ENCODE data around the gene TTLL11.
A peak's percentile ranks its signal among the peaks of the same experiment; 100 is the strongest.

Gene TTLL11

GRCh38 chr9:122125158-122125508, 32.0 kb upstream of the TTLL11 start:
- peak; percentile 86 for DNase-seq

GRCh38 chr9:122124528-122124927, 31.4 kb upstream of the TTLL11 start:
- DNase-seq, result no peak

GRCh38 chr9:122124048-122124447, 30.9 kb upstream of the TTLL11 start:
- no peak for DNase-seq

GRCh38 chr9:122122903-122123632, 30.0 kb upstream of the TTLL11 start:
- DNase-seq, result peak; percentile 90

DNA sequence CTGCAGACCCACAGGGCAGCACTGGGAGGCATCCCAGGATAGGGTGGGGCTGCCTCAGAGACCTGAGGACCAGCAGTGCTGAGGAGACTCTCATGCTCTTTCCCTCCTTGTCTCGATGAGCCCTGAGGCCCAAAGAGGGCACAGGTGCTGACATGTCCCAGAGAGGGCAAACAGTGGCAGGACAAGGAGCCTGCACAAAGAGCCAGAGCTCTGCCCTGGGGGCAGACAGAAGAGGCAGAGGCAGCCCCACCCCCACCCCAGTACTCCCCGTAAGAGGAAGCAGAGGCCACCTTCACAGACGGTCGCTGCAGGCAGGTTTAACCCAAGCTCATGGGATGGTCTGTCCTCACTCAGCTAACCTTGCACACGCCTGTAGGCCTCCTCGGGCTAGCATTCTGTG, 29.4 kb upstream of the TTLL11 start:
- no peak for DNase-seq

DNA sequence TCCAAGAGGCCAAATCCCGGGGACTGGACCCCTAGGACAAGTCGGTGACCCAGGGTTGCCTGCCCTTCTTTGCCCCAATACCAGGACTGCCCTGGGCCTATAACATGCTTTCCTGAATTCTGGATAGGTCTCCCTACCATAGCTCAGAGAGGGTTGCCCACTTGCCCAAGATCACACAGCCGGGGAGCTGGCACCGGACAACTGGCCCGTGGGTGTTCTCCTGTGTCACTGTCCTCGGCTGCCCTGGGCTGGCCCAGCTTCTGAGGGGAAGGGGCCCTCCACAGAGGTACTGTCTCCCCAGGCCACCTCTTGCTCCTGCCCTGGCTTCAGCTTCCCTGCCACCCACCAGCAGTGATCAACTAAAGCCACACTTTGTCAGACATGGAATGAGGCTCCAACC, 28.8 kb upstream of the TTLL11 start:
- no peak for DNase-seq

- no peak for DNase-seq
Observed at GRCh38 chr9:122121391-122121790, 28.3 kb upstream of the TTLL11 start.

DNA sequence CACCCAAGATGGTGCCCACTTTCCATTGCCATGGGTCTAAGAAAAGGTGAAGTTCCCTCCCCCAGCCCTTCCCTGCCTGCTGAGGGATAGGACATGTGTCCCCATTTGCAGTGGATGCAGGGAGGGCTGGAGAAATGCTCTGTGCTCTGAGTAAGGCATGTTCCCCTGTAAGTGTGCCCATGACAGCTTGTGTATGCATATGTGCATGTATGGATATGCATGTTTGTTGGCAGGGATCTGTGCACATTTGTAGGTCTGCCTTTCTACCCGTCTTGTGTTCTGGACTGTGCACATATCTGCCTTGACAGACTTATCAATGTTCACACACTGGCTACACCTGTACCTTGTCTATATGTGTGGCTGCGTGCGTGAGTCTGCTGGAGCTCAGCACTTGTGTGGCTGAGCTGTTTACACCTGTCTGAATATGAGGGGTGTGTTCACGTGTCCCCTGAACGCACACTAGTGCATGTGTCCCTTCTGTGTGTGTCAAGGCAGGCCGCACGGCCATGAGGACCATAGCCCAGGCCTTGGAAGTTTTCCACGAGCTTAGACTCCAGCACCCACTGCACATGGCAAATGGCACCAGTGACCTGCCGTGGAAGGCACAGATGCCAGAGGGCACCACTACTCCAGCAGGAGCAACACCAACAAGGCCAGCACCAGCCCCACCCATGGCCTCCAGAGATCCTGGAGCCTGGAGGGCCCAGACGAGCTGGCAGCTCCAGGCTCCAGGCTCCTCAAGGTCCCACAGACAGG, 27.4 kb upstream of the TTLL11 start:
- no peak for DNase-seq

DNA sequence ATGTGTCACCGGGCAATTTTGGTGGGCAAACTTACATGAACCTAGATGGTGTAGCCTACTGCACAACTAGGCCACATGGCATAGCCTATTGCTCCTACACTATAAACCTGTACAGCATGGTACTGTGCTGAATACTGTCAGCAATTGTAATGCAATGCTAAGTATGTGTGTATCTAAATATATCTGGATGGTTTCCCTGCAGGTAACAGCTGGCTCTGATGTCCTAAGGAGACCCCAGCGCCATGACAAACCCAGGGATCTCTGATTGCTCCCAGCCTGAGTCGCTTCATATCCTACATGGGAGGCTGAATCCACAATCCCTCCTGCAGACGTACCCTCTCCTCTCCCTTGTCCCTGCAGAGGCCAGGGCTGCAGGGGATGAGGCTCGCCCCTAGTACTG, 26.6 kb upstream of the TTLL11 start:
- no peak for DNase-seq

DNA sequence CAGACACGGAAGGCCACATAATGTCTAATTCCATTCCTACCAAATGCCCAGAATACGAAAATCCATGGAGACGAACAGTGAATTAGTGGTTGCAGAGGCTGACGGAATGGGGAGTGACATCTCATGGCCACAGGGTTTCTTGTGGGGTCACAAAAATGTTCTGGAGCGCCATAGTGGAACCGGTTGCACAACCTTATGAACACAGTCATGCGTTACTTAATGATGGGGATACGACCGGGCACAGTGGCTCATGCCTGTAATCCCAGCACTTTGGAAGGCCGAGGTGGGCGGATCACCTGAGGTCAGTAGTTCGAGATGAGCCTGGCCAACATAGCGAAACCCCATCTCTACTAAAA, 26.0 kb upstream of the TTLL11 start:
- no peak for DNase-seq

DNA sequence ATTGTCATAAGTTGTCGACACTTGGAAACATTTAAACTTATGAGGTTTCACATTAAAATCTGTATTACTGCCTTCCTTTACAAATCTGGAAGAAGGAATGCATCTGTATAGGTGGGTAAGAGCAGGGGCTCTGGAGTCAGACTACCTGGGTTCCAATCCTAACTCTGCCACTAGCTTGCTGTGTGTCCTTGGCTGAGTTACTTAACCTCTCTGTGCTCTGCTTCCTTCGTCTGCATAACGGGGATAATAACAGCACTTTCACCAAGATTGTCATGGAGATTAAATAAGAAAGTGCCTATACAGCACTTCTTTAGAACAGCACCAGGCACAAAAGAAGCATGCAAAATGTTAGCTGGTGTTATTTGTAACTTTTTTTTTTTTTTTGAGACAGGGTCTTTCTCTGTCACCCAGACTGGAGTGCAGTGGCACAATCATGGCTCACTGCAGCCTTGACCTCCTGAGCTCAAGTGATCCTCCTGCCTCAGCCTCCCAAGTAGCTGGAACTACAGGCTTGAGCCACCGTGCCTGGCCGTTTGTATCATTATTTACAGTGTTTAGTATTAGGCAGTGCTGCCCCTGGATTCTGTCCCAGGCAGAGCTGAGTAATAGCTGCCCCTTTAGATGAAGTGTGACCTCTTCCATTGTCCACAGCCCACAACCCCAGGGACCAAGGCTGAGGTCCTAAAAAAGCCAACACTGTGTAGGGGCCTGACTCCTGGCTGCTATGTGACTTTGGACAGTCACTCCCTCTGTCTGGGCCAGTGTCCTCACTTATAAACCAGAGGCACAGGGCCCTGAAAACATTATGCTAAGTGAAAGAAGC, 25.4 kb upstream of the TTLL11 start:
- DNase-seq, result no peak

- peak; percentile 7 for DNase-seq
Observed at GRCh38 chr9:122117241-122117640, 24.1 kb upstream of the TTLL11 start.

GRCh38 chr9:122116448-122117173, 23.5 kb upstream of the TTLL11 start:
- no peak for DNase-seq

DNA sequence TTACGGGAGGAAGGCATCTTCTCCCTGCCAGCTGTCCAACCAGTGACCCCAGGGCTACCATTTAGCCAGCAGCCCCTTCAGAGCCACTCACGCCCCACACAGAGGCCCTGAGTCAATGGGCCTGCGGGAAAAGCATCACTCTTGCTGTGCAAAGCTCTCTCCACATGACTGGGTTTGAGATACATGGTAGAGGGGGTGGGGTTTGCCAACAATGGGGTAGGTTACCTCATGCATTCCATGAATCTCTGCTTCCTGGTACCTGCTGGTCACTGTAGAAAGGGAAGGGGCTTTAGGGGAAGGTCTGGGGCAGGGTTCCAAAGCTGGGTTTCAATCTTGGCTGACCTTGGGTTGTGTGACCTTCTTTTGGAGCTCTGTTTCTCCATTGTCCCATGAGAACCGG, 22.9 kb upstream of the TTLL11 start:
- DNase-seq, result no peak

DNA sequence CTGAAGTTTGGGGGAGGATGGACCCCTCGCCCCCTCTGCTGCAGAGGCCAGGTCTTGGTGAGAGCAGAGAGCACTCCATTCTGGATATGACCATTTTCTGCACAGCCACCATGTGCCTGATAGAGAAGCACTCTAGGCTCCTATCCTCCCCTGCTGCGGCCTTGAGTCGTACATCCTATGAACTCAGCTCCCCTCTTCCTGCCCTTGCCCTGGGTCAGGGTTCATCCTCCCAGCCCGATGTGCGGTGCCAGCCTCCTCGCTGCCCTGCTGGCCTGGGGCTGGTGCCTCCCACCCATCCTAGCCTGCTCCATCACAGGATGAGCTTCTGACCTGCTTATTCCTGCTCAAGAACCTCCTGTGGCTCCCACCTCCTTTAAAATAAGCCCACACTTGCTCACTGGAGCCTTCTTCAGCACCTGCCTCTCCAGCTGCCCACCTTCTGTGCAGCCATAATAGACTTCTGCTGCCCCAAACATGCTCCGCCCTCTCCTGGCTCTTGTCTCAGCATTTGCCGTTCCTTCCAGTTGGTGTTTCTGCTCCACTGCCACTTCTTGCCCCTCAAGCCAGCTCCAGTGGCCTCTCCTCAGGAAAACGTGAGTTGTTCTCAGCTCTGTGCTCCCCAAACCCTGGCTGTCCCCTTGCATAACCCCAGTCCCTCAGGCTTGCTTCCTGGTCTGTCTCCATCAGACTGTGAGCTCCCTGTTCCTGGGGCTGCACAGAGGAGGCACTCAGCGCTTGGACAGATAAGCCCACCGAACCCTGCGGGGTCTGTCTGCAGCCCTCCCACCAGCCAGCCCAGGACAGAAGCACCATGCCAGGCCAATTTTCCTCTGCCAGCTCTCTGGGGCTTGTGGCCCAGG, 22.3 kb upstream of the TTLL11 start:
- DNase-seq, result no peak

GRCh38 chr9:122113574-122113973, 20.5 kb upstream of the TTLL11 start:
- no peak for DNase-seq

GRCh38 chr9:122112238-122112637, 19.1 kb upstream of the TTLL11 start:
- no peak for DNase-seq

DNA sequence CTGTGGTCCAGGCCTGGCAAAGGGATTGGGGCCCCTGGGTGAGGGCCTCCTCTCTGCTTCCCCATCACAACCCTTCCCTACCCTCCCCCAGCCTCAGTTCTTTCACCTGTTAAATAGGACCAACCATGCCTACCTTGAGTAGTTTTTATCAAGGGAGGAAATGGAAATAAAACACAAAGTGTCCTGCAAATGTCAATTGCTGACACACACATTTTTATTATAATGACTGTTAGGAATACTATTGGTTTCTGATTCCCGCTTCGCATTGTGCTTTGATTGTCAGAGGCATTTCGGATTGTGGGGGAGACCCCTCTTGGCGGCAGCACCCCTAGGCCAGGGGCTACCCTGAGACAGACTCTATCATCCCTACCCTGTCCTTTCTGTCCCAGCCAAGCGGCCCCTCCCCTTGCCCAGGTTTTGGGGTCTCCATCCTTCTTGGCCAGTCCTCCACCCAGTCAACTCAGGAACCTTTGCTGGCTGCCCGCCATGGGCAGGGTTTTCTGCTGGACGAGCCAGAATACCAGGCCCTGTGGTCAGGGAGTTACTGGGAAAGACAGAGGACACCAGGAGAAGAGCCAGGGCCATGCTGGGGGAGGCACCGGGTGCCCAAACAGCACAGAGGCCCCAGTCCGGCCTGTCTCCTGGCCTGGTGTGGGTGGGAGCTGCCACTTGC, 18.4 kb upstream of the TTLL11 start:
- no peak for DNase-seq

DNA sequence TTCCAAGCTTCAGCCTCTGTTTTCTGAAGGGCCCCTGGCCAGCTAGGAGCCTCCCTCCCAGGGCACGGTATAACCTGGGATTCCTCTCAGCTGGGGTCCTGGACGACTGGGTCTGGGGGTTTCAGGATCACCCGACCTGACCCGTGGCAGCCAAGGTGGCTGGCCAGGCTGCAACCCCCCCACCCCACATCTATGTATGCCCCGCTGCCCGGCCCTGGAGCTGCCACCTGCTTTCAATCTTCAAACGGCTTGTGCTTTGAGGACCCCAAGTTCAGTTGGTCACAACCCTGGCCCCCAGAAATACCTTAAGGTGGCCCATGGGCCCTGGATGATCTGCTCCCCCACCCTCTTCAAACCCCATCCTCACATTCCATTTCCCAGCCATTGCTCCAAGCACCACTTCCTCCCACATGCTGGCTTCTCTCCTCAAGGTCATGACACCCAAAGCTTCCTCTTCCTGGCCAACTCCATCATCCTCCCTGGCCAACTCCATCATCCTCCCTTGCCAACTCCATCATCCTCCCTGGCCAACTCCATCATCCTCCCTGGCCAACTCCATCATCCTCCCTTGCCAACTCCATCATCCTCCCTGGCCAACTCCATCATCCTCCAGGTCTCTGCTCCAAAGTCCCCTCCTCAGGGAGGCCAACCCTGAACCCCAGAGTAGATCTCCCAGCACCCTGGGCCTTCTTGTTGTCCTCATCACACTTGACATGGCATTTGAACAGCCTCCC, 17.2 kb upstream of the TTLL11 start:
- DNase-seq, result no peak

DNA sequence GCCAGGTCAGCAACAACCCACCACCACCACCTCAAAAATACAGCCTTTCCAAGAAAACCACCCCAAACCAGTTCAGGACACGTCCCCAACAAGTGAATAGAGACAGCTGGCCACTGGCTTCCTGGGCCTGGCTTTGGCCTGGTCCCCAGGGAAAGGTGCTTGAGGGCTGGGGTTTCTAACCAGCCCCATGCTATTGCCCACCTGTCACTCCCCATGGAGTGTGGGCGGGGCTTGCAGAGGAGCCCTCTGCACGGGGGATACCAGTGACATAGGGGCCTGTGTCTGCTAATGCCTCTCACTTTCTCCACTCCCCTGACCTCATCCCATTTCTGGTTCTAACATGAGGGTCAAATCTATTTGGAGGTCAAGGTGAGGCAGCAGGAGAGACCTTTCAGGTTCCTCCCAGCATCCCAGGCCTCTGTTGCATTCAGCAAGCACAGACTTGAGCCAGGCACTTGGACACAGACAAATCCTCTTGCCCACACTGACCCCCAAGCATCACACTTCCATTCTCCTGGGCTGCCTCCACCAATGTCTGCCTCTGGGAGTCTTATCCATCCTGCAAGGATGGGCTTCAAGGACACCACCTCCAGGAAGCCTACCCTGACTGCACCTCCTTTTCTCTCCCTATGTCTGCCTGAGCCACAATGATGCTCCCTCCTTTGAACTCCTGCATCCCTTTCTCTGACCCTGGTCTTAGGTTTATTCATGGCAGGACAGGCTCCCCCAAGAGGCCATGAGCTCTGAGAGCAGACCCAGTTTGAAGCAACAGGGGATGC, 16.1 kb upstream of the TTLL11 start:
- DNase-seq, result no peak
